IPS-18c (cell line): ENCODE measurements around the gene CNTN4.

Source experiments
- H3K4me3 ChIP-seq: 2 replicates; pipeline ENCODE4 v1.7.0; 2013; ENCODE audit warnings: low read depth, mild to moderate bottlenecking, low read length, moderate library complexity; ENCODE audit not compliant: insufficient read depth
- H3K9me3 ChIP-seq: one replicate; pipeline ENCODE4 v1.6.1; 2013; ENCODE audit warnings: mild to moderate bottlenecking, low read length, moderate library complexity; ENCODE audit not compliant: control insufficient read depth, insufficient read depth

The CNTN4 gene

DNA sequence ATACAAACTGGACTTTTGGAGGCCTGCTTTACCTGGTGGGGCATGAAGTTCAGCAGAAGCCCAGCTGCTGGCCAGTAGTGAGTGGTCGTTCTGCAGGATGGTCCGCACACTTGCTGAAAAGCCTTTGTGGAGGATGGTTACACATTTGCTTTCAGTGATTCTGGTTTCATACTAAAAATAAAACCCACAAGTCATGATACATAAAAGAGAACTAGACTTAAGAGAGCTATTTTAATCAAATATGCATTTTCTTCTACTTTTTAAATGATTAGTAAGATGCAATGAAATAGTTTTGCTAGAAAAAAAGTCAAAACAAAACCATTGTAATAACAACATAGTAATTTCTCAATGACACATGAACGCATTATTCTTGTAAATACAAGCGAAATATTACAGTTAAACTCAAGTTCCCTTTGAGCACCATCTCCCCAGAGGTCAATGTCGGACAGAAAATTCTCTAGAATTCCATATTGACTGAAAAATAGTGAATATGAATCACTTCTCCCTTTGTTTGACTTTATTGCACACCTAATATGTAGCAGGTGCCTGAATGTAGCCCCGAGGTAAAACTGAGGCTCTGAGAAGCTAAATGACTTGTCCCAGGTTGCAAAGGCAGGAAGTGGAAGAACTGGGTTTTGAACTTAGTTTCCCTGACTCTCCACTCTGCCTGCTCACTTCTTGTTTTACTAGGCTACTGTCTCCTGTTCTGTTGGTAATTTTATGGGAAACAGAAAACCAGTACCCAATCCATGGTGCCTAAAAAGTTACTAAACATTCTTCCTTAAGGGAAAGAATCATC, 1003.2 kb downstream of the CNTN4 start:
- H3K4me3 ChIP-seq, result no peak overlapping the region
- H3K9me3 ChIP-seq, result no peaks in the 10 kb centered on the region

DNA sequence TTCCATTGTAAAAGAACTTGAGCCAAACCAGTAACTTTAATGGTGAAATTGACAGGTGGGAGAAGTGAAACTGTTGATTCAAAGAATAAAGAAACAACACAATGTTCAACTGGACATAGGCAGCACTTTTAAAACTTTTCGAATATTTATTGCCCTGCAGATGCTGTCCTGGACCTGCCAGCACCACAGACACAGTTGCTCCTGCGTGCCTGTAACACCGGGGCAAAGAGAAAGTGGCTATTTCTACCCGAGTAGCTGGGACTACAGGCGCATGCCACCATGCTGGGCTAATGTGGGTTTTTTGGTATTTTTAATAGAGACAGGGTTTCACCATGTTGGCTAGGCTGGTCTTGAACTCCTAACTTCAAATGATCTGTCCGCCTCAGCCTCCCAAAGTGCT, 1004.1 kb downstream of the CNTN4 start:
- Histone ChIP-seq H3K9me3 (no peaks in the 10 kb centered on the region), H3K4me3 (no peak overlapping the region)

DNA sequence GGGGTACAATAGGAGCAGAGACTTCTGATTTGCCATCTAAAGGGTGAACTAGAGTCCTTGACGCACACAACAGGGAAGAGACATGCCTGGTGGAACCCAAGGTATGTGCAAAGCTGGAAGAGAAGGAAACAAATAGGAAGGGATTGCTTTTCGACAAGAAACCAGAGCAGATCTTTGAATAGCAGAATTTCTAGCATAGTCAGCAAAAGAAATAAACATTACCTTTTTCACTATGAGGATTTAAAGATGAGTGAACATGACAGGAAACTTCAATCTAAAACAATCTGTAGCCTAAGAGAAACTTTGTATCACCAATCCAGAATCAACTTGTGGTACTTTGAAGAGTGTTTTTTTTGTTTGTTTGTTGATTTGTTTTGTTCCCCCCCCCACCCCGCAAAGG, 1006.6 kb downstream of the CNTN4 start:
- H3K4me3 ChIP-seq, result no peak overlapping the region
- H3K9me3 ChIP-seq, result no peaks in the 10 kb centered on the region

DNA sequence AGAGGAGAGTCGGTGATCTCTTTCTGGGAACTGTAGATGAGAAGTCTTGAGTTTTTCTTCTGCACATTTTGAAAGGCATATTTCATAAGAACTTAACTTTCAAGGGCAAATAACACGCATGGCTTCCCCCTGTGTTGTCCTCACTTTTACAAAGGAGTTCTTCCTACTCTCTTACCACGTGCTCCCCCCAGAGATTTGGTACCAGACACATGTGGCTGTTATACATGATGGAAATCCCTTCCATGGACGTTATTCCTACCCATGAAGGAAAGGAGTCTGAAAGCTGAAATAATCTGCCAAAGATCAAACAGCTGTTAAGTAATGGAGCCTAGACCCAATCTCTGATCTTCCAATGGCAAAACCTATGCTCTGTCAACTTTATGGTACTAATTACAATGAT, 1007.1 kb downstream of the CNTN4 start:
- Histone ChIP-seq H3K9me3 (no peaks in the 10 kb centered on the region), H3K4me3 (no peak overlapping the region)

- H3K9me3 ChIP-seq, result no peaks in the 10 kb centered on the region
These were observed 1008.5 kb downstream of the CNTN4 start for GRCh38 chr3:3107181-3107580.

More at GRCh38 chr3:3107181-3107580, 1008.5 kb downstream of the CNTN4 start:
- H3K4me3 ChIP-seq, result no peak overlapping the region
